IPS-NIHi7 (cell line): ENCODE results near the gene PUS1.

ENCODE experiments used
- DNase-seq: peaks from one replicate; pipeline ENCODE4 v3.0.0; 2012; ENCODE audit warnings: mixed read lengths; ENCODE audit errors: extremely low spot score

The PUS1 gene

DNA sequence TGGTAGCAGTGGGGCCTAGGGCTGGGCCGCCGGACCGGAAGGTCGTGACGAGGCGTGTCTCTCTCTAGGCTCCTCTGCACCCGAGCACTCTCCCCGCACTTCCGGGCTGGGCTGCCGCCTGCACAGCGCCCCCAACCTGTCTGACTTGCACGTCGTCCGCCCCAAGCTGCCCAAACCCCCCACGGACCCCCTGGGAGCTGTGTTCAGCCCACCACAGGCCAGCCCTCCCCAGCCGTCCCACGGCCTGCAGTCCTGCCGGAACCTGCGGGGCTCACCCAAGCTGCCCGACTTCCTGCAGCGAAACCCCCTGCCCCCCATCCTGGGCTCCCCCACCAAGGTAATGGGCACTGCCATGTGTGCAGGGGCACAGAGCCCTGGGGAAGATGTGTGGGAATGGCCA, 13.3 kb upstream of the PUS1 start:
- no peak for DNase-seq

DNA sequence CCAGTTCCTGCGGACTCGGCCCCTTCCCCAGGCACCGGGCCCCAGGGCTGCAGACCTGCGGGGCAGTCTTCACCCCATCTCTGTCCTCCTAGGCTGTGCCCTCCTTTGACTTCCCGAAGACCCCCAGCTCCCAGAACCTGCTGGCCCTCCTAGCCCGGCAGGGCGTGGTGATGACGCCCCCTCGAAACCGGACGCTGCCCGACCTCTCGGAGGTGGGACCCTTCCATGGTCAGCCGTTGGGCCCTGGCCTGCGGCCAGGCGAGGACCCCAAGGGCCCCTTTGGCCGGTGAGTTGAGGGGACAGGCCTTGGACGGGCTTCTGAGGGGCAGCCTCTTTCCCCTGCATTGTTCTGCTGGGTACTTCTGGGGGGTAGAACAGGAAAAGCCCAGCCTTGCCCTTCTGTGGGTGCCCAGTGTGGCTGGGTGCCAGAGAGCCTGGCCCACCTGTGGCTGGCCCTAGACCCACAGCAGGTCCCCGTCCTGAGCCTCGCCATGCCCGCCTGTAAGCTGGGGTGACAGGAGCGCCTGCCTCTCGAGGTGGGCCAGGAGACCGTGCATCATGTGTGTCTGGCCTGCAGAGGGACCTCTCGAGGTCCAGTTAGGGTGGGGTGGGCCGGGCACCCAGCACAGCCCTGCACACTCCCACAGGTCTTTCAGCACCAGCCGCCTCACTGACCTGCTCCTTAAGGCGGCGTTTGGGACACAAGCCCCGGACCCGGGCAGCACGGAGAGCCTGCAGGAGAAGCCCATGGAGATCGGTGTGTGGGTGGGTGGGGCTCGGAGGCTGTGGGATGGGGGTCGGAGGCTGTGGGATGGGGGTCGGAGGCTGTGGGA, 12.6 kb upstream of the PUS1 start:
- no peak for DNase-seq

DNA sequence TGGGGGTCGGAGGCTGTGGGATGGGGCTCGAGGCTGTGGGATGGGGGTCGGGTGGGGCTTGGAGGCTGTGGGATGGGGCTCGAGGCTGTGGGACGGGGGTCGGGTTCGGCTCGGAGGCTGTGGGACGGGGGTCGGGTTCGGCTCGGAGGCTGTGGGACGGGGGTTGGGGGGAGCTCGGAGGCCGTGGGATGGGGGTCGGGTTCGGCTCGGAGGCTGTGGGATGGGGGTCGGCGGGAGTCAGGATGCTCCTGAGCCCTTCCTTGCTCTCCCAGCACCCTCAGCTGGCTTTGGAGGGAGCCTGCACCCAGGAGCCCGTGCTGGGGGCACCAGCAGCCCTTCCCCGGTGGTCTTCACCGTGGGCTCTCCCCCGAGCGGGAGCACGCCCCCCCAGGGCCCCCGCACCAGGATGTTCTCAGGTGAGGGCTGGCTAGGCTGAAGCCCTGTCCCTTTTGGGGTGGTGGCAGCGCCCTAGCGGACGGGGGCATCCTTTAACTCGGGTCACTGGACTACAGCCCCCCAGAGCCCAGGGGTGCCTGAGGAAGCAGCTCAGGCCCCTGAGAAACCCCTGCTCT, 11.9 kb upstream of the PUS1 start:
- no peak for DNase-seq

DNA sequence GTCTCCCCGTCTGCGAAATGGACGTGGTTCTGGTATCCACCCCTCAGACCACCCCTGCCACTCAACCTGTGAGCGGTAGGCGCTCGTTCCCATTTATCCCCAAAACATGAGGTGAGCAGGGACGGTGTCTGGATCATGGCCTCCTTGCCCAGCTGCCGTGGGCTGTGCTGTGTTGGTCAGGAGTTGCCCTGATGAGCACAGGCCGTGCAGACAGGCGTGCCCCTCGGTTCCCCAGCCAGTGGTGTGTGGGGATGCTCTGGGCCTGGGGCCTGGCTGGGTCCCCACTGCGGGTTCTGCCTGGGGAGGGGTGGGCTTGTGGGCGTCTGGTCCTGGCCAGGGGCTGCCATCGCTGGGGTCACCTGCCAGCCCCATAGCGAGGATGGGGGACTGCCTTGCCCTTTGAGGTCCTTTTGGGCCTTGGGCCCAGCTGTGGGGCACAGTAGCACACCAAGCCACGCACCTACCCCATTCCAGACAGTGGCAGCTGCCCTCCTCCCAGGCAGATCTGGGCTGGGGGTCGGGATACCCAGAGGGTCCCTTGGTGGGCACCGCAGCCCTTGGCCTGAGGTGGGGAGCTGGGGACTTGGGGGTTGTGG, 11.3 kb upstream of the PUS1 start:
- no peak for DNase-seq

DNA sequence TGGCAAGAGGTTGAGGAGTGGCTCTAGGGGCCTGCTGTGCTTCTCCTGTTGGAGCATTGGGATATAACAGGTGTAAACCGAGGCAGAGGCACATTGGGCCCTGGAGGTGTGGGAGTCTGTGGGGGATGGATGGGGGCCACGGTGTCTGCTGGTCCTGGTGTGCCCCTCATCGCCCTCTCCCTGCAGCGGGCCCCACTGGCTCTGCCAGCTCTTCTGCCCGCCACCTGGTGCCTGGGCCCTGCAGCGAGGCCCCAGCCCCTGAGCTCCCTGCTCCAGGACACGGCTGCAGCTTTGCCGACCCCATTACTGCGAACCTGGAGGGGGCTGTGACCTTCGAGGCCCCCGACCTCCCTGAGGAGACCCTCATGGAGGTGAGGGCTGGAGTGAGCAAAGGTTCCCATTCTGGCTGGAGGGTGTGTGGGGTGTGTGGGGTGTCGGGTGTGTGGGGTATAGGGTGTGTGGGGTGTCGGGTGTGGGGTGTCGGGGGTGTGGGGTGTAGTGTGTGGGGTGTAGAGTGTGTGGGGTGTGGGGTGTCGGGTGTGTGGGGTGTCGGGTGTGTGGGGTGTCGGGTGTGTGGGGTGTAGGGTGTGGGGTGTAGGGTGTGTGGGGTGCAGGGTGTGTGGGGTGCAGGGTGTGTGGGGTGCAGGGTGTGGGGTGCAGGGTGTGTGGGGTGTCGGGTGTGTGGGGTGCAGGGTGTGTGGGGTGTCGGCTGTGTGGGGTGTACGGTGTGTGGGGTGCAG, 10.6 kb upstream of the PUS1 start:
- no peak for DNase-seq

DNA sequence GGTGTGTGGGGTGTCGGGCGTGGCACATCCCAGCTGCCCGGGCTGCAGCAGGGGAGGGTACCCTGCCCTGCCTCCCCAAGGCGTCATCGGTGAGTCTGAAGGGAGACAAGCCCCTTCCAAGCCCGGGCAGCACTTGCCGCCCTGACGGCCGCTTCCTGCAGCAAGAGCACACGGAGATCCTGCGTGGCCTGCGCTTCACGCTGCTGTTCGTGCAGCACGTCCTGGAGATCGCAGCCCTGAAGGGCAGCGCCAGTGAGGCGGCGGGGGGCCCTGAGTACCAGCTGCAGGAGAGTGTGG, 10.1 kb upstream of the PUS1 start:
- no peak for DNase-seq

DNA sequence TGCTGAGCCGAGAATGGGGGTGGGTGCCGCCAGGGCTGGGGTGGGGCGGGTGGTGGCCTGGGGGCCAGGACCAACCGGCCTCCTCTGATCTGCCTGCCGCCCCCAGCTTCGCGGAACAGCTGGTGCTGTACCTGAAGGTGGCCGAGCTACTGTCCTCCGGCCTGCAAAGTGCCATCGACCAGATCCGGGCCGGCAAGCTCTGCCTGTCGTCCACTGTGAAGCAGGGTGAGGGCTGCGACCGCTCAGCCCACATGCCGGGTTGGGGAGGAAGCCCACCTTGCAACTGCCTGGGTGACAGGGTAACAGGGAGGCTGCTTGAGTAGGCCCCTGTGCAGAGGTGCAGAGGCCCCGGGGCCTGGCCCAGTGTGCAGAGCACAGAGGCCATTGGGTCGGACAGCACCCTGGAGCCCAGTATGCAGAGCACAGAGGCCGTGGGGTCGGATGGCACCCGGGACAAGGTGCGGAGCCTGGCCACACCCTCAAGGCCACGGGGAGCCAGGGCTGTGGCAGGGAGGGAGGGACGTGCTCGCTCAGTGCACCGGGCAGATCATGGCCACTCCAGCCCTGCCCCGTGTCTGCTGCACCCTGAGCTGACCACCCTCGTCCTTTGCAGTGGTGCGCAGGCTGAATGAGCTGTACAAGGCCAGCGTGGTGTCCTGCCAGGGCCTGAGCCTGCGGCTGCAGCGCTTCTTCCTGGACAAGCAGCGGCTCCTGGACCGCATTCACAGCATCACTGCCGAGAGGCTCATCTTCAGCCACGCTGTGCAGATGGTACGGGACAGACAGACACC, 9.5 kb upstream of the PUS1 start:
- DNase-seq = no peak

DNA sequence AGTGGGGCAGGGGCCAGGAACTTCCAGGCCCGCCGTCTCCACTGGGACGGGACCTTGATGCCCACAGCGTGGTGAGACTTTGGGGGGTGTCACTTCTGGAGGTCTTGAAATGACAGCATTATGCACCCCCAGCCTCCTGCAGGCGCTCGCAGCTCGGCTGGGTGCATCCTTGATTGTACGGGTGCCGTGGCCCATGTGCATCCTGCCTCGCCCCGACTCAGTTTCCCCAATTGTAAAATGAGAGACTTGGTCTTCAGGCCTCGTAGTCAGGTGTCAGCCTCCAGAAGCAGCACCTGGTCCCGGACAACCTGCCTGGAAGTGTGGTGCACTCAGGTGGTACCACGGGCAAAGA, 8.9 kb upstream of the PUS1 start:
- no peak for DNase-seq

DNA sequence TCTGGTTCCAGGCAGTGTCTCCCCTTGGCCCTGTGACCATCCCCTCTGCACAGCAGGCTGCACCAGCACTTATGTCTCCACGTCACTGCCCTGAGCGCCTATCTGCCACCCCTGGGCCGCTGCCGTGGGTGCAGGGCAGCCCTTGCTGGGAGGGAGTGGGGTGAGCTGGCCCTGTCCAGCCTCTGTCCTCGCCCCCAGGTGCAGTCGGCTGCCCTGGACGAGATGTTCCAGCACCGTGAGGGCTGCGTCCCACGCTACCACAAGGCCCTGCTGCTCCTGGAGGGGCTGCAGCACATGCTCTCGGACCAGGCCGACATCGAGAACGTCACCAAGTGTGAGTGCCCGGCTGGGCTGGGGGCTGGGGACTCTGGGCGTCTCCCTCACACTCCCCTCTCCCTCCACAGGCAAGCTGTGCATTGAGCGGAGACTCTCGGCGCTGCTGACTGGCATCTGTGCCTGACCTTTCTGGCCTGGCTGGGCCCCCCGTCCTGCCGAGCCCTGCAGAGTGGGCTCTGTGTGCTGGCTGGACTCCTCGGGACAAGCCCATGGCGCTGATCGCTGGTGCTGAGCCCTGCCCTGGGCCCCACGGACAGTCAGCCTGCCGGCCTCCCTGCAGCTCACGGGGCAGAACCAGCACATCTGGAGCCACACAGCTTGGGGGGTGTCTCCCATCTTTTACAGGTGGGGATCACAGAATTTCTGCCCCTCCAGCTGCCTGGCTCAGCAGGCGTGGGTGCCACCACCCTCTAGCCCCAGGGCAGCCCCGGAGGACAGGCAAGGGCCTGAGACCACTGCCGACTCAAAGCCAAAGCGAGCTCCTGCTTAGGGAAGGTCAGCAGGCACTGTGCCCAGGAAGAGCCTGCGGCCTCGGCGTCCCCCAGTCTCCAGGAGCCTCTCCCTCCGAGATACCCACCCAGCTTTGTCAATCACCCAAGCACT, 7.9 kb upstream of the PUS1 start:
- DNase-seq = no peak

DNA sequence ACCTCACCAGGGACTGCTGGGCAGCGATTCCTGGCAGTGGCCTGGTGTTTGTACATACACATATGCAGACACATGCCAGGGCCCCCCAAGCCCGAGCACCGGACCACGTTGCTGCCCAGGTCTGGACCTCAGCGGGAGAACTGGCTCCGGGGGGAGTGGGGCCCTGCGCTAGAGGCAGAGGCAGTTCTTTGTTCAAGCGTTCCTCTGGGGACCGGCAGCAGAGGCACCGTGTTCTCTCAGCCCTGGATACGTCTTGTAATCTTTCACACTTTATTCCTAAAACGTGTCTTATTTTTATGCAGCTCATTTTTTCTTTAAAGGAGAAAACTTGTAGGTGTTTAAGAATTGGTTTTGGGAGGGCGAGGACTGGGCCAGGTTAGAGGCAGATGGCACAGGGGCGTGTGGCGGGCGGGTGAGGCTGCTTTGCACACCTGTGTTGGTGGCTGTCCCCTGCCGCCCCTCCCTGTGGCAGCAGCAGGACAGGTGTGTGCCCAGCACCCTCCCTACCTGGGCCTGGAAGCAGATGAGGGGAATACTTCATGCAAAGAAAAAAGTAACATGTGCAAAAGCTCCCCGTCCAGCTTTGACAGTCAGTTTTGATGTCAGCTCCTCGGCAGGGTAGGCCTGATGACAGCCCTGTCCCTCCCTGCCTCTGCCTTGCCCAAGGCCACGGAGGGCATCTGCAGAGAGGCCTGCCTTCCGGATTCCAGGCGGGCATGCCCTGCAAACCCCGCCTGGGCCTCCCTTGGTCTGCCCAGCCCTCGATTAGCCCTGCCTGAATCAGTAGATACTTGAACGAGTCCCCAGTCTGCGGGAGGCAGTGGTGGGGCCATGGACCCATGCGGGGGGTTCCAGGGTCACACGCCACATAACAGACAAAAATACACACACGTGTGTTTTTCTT, 7.0 kb upstream of the PUS1 start:
- DNase-seq = no peak

DNA sequence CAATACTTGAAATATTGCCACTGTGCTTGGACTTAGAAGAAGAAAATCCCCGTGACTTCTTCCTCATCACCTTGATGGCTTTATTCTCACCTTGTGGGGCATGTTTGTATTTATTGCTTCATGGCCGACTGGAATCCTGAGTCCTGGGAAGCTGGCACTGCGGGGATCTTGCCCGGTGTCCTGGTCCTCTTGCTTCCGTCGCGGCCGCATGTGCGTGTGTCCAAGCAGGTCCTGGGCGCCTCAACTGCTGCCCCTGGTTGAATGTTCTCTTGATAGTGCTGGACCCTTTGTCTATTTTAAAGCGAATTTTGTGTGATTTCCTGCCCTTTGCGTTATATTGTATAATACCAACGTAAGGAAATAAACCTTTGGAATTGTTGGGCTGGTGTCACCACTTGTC, 6.3 kb upstream of the PUS1 start:
- no peak for DNase-seq

DNA sequence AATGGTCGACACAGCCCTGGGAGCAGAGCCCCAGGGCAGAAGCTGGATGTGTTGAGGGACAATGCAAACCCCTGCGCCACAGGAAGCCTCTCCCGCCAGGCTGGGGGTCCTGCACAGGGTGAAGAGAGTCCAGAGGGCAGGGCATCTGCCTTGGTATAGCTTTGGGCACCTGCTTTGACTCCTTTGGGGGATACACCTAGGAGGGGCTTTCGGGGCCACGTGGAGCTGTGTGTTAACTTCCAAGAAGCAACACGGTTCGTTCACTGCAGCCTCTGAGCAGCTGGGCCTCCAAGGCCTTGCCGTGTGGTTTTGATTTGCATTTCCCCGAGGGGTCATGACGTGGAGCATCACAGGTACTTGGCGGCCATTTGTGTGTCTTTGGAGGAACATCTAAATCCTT, 5.8 kb upstream of the PUS1 start:
- DNase-seq = no peak

DNA sequence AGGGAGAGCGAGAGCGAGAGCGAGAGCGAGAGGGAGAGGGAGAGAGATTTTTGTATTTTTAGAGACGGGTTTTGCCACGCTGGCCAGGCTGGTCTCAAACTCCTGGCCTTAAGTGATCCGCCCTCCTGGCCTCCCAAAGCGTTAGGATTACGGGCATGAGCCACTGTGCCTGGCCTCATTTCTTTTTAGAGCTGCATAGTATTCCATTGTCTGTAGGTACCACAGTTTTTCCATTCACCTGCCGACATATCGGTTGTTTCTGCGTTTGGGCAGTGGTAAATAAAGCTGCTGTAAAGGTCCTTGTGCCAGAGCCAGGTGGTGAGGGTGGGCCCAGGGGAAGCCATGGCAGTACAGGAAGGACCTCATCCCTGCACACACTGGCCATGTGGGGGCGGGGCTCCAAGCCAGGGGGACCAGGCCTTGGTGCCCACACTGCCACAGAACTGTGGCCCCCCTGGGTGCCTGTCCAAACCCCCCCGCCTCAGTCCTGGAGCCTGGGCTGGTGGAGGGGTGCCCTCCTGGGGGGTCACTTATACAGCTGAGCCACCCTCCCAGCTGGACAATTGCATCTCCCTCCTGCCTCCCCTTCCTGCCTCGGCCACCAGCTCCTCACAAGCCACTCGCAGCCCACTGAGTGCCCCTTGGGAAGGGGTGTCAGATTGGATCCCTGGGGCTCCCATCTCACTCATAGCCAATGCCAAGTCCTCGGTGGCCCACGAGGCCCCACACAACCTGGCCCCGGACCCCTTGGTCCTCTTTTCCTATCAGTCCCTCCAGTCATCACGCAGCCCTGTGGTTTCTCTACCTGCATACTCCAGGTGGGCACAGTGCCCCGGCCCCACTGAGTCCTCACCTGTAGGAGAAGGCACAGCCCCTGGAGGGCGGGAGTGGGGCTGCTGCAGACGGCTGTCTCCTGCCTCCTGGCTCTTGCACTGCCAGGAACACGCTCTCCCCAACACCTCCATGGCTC, 1.7 kb upstream of the PUS1 start:
- DNase-seq = no peak

DNA sequence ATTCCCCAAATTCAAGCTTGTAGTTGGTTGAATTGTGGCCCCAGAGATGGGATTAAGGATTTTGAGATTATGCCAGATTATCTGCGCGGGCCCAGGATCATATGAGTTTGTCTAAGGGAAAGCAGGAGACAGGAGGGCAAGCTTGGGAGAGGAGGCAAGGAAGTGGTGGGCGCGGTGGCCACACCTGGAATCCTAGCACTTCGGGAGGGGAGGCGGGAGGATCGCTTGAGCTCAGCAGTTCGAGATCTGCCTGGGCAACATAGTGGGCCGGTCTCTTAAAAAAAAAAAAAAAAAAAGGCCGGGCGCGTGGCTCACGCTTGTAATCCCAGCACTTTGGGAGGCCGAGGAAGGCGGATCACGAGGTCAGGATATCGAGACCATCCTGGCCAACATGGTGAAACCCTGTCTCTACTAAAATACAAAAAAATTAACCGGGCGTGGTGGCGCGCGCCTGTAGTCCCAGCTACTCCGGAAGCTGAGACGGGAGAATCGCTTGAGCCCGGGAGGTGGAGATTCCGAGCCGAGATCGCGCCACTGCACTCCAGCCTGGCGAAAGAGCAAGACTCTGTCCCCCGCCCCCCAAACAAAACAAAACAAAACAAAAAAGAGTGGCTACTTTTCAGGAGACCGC, 881 bp upstream of the PUS1 start:
- DNase-seq = no peak

DNA sequence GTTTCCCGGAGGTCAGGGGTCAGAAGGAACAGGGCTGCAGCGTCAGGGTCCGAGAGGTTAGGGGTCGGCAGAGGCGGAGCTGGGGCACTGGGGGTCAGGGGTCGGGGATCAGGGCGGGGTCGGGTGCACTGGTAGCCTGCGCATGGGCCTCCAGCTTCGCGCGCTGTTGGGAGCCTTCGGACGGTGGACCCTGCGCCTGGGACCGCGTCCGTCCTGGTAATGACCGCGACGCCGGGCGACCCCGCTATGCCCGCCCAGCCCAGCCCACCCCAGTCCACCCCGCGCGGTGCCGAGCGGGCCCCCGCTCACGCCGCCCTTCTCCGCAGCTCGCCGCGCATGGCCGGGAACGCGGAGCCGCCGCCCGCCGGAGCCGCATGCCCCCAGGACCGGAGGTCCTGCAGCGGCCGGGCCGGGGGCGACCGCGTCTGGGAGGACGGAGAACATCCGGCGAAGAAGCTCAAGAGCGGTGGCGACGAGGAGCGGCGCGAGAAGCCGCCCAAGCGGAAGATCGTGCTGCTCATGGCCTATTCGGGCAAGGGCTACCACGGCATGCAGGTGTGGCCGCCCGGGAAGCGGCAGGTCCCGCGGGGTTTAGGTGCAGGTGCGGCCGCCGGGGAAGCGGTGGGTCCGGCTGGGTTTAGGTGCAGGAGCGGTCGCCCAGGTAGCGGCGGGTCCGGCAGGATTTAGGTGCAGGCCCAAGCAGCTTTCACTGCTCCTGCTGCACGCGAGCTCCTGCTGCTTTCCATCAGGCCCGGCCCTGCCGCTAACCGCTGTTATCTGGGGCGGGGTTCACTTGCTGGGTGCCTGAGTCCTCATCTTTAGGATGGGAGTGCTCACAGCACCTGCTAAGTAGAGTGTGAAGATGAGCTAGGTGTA, 743 bp downstream of the PUS1 start:
- no peak for DNase-seq

DNA sequence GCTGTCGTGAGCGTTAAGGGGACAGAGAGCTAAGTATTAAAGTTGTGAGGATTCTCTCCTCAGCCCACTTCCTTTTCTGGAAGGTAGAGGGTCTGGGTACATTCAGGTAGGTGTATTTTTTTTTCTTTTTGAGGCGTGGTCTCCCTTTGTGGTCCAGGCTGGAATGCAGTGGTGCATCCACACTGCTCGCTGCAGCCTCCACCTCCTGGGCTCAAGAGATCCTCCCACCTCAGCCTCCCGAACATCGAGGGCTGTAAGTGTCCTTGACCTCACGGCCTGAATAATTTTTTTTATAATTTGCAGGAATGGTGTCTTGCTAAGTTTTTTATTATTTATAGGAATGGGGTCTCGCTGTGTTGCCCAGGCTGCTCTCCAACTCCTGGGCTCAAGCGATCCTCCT, 1.4 kb downstream of the PUS1 start:
- DNase-seq = no peak

DNA sequence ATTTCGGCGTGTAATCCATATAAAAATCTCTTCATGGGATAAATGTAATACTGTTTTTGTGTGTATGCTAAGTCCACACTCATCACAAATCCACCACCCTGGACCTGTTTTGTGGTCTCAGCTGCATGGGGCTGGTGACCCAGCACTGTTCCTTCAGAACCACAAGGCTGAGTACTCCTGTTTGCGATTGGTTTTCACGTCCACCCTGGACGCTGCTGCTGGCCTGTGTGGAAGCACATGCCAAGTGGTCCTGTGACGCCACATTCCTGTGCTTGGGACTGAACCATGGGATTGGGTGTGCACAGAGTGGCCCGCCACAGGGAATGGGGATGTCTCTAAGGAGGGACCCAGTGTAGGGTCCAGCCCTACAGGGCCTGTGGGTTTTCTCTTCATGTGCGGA, 4.3 kb downstream of the PUS1 start:
- DNase-seq = no peak
